ENCODE data around the gene TAPT1. TPM values are rescaled to one million over a fixed set of nuclear protein-coding genes. Genes with fewer than 3 reads are reported as not detected.

The TAPT1 gene
- total and polyA plus RNA-seq, 10 donors = 10.7 to 53.7 (median 42.4) TPM

GRCh38 chr4:16255730-16256129 is 29.5 kb upstream of the TAPT1 start:
- Histone ChIP-seq H3K4me1 (no peaks in the 10 kb centered on the region), H3K27ac (no peak overlapping the region), H3K9me3 (no peaks in the 10 kb centered on the region), H3K36me3 (peaks cover 0 to 43% (median 6%) of the 10 kb centered on the region in 6 donors), H3K27me3 (replicated peaks in 1 of 7) (no peaks in the 10 kb centered on the region), H3K4me3 (no peak overlapping the region)
- 82 to 96% (median 92%) methylated on average over 2 of the region's 2 CpGs for WGBS, 5 donors
- no peak for TF ChIP-seq POLR2AphosphoS5 (IDR thresholded peaks at IDR 0.05)
- no peak for TF ChIP-seq POLR2A (IDR thresholded peaks at IDR 0.05)
- intact Hi-C loops (cut with DNase I; ENCODE audit: low total_unique reads) = no loop called here
- no peak for DNase-seq

GRCh38 chr4:16253127-16253960 is 27.1 kb upstream of the TAPT1 start:
- Histone ChIP-seq H3K27ac (no peak overlapping the region), H3K4me3 (no peak overlapping the region), H3K36me3 (peaks cover 0 to 43% (median 6%) of the 10 kb centered on the region in 6 donors), H3K4me1 (no peaks in the 10 kb centered on the region), H3K9me3 (no peaks in the 10 kb centered on the region), H3K27me3 (replicated peaks in 1 of 7) (no peaks in the 10 kb centered on the region)
- WGBS, 5 donors = 87 to 98% (median 91%) methylated on average over 2 of the region's 2 CpGs
- TF ChIP-seq POLR2A (IDR thresholded peaks at IDR 0.05) (no peak), CTCF (IDR thresholded peaks at IDR 0.05 in 8 of 11, conservative IDR thresholded peaks at IDR 0.05 in 3 of 11) (no peak), POLR2AphosphoS5 (IDR thresholded peaks at IDR 0.05) (no peak)
- intact Hi-C loops (cut with DNase I; ENCODE audit: low total_unique reads) = no loop called here
- DNase-seq = no peak

- 89 to 98% (median 92%) methylated on average over 6 of the region's 6 CpGs for WGBS, 5 donors
- Histone ChIP-seq H3K4me1 (no peaks in the 10 kb centered on the region), H3K4me3 (no peak overlapping the region), H3K9me3 (no peaks in the 10 kb centered on the region), H3K27ac (no peak overlapping the region), H3K27me3 (replicated peaks in 1 of 7) (no peaks in the 10 kb centered on the region), H3K36me3 (peaks cover 0 to 54% (median 4%) of the 10 kb centered on the region in 6 donors)
- intact Hi-C loops (cut with DNase I; ENCODE audit: low total_unique reads) = no loop called here
- no peak for TF ChIP-seq POLR2A (IDR thresholded peaks at IDR 0.05)
- TF ChIP-seq CTCF (IDR thresholded peaks at IDR 0.05 in 8 of 11, conservative IDR thresholded peaks at IDR 0.05 in 3 of 11) = no peak
- no peak for TF ChIP-seq POLR2AphosphoS5 (IDR thresholded peaks at IDR 0.05)
- no peak for DNase-seq
Observed at GRCh38 chr4:16250661-16251365, 24.5 kb upstream of the TAPT1 start.

- Histone ChIP-seq H3K27ac (no peak overlapping the region), H3K27me3 (replicated peaks in 1 of 7) (no peaks in the 10 kb centered on the region), H3K9me3 (no peaks in the 10 kb centered on the region), H3K4me3 (no peak overlapping the region), H3K4me1 (no peaks in the 10 kb centered on the region), H3K36me3 (peaks cover 0 to 54% (median 4%) of the 10 kb centered on the region in 6 donors)
- intact Hi-C loops (cut with DNase I; ENCODE audit: low total_unique reads) = no loop called here
- TF ChIP-seq POLR2AphosphoS5 (IDR thresholded peaks at IDR 0.05) (no peak), CTCF (IDR thresholded peaks at IDR 0.05 in 8 of 11, conservative IDR thresholded peaks at IDR 0.05 in 3 of 11) (no peak)
- 96 to 99% (median 98%) methylated on average over 2 of the region's 2 CpGs for WGBS, 5 donors
- DNase-seq = no peak
Observed at GRCh38 chr4:16248605-16249004, 22.3 kb upstream of the TAPT1 start.
